AG04450 (cell line): ENCODE results near the gene IQCH. TPM values are rescaled to one million over a fixed set of nuclear protein-coding genes. Genes with fewer than 3 reads are reported as not detected.

ENCODE experiments used
- CTCF ChIA-PET: fragments of 300-600, 350-600 bp; formaldehyde crosslinking; extraction: SDS; loops from one replicate; lab custom pipeline; 2022; ENCODE audit warnings: antibody characterized with exemption, inconsistent platforms; lab: Charles Lee
- POLR2A ChIA-PET: fragments of 350-600 bp; formaldehyde crosslinking; extraction: SDS; loops from one replicate; lab custom pipeline; 2021; ENCODE audit warnings: antibody characterized with exemption, inconsistent platforms; lab: Yijun Ruan, JAX
- DNase-seq: peaks from one replicate; pipeline ENCODE4 v3.0.0-alpha.2; 2011; ENCODE audit warnings: low read depth, low spot score
- H3K27ac ChIP-seq: one replicate; pipeline ENCODE4 v1.5.1; 2012; ENCODE audit warnings: low read depth, low read length, control low read depth
- H3K27me3 ChIP-seq: one replicate; pipeline ENCODE4 v1.6.0; 2012; ENCODE audit warnings: low read length; ENCODE audit not compliant: control insufficient read depth, insufficient read depth
- H3K4me3 ChIP-seq: 2 replicates; pipeline ENCODE4 v1.5.1; 2011; ENCODE audit warnings: mild to moderate bottlenecking, low read depth, low read length, control low read depth
- H3K9me3 ChIP-seq: 2 replicates; pipeline ENCODE4 v1.5.1; 2012; ENCODE audit warnings: low read length; ENCODE audit not compliant: control insufficient read depth, insufficient read depth
- CTCF ChIP-seq: IDR thresholded peaks from 2 replicates; pipeline ENCODE4 v1.5.1; 2011; ENCODE audit warnings: low read depth, low read length, control low read depth, inconsistent platforms
- polyA plus RNA-seq: library from polyadenylated mRNA; depleted of rRNA; stranded (reverse); fragments of >200 nt; gene quantifications from 2 replicates; pipeline ENCODE4 v1.2.3, GENCODE V29; 2011

IQCH gene
- polyA plus RNA-seq, 1 experiment, result 0.95 TPM

- H3K9me3 ChIP-seq, result no peaks in the 10 kb centered on the region
- H3K27ac ChIP-seq, result no peak overlapping the region
- CTCF ChIA-PET, result interaction anchor here (1.0 kb wide), 1 partner anchor 18 kb away, joined by 3 read pairs; no protein-coding TSS in a partner anchor
- H3K4me3 ChIP-seq, result no peak overlapping the region
- DNase-seq, result no peak
- TF ChIP-seq CTCF, result no peak
- POLR2A ChIA-PET, result no interaction called here
- H3K27me3 ChIP-seq, result no peaks in the 10 kb centered on the region
Measured at GRCh38 chr15:67415181-67415580, 160.6 kb downstream of the IQCH start.

DNA sequence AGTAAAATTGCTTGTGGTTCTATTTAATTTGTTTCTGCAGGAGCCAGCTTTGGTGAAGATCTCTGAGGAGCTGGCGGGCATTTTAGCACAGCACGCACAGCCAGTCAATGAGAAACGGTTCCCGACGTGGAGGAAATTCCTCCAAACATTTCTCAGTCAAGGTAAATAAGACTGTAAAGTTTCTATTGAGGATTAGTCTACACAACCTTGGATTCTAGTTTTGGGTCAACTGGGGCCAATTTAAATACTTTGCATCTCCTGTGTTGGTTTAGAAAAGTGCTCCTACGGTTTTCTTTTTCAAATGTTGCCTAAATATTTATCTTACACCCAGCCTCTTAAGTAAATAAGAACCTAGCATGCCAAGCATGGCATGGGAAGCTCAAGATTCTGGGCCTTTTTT lies 162.3 kb downstream of the IQCH start:
- ChIA-PET CTCF (interaction anchor here (1.8 kb wide), 1 partner anchor 17 kb away, joined by 8 read pairs; no protein-coding TSS in a partner anchor), POLR2A (no interaction called here)
- TF ChIP-seq CTCF, result no peak
- no peak for DNase-seq
- no peaks in the 10 kb centered on the region for H3K9me3 ChIP-seq
- no peak overlapping the region for H3K27ac ChIP-seq
- no peak overlapping the region for H3K4me3 ChIP-seq
- H3K27me3 ChIP-seq, result no peaks in the 10 kb centered on the region

- H3K4me3 ChIP-seq, result no peak overlapping the region
- POLR2A ChIA-PET, result no interaction called here
- TF ChIP-seq CTCF, result no peak
- no peak for DNase-seq
- CTCF ChIA-PET, result interaction anchor here (1.5 kb wide), 1 partner anchor 14 kb away, joined by 6 read pairs; no protein-coding TSS in a partner anchor
- no peaks in the 10 kb centered on the region for H3K27me3 ChIP-seq
- no peak overlapping the region for H3K27ac ChIP-seq
- no peaks in the 10 kb centered on the region for H3K9me3 ChIP-seq
Measured at GRCh38 chr15:67419705-67420104, 165.1 kb downstream of the IQCH start.

DNA sequence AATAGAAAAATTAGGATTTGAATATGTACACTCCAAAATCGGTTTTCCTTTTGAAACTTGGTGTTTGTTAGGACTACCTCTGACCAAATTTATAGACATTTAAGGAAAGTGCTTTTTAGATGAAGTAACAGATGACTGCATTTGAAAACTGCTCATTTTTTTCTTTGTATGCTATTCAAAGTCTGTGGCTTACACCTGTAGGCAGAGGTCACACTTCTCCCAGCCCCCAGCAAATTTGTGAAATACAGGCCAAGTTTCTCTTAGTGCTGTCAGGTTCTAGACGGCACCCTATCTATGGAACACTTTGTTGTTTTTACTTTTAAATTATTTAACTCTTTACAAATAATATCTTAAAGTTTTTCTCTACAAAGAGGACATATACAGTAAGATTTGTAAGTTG lies 165.6 kb downstream of the IQCH start:
- no peak for TF ChIP-seq CTCF
- POLR2A ChIA-PET, result no interaction called here
- CTCF ChIA-PET, result interaction anchor here (1.5 to 2.2 kb wide), 2 partner anchors 13 kb away, joined by 6 to 7 read pairs; no protein-coding TSS in a partner anchor
- no peak for DNase-seq
- Histone ChIP-seq H3K27ac (no peak overlapping the region), H3K4me3 (no peak overlapping the region), H3K9me3 (no peaks in the 10 kb centered on the region), H3K27me3 (no peaks in the 10 kb centered on the region)

DNA sequence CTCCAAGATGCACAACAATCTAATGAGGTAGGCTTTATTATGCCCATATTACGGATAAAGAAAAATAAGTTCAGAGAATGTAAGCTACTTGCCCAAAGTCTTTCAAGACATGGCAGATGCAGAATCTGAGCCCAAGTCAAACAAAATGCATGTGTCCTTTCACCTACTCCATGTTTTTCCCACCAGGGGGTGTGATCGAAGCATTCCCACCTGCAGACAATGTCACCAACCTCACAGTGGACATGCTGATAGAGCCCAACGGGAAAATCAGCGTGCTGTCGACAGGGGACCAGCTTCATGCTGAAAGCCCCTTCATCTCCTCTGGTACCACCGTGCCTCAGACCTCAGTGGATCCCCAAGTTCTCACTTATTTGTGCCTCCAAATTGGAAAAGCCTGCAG lies 166.5 kb downstream of the IQCH start:
- Histone ChIP-seq H3K4me3 (no peak overlapping the region), H3K9me3 (no peaks in the 10 kb centered on the region), H3K27me3 (no peaks in the 10 kb centered on the region), H3K27ac (no peak overlapping the region)
- ChIA-PET POLR2A (no interaction called here), CTCF (interaction anchor here (2.2 kb wide), 1 partner anchor 12 kb away, joined by 7 read pairs; no protein-coding TSS in a partner anchor)
- DNase-seq, result no peak
- no peak for TF ChIP-seq CTCF
